HG03558 (cell line): ENCODE measurements around the gene EMC8.
"Not testable (repeated sequence)": the region's sequence is repeated elsewhere in the genome, so short reads cannot be mapped to it uniquely, and the experiment has no call there.

Experiments
- ATAC-seq: cut with Tn5 transposase; IDR thresholded peaks from one replicate; pipeline ENCODE4 v1.9.1; 2021; ENCODE audit warnings: moderate number of reproducible peaks; ENCODE audit not compliant: unreplicated experiment; ENCODE audit errors: extremely low read depth

EMC8 gene

GRCh38 chr16:85799497-85800320, at the start of gene EMC8, which contains the start of gene COX4I1:
Gene EMC8 (minus strand): TSS chr16:85799544. CDS start chr16:85799295, 249 bp downstream.
Gene COX4I1 (plus strand): TSS chr16:85799695. CDS start chr16:85801206, 1,511 bp downstream.
- peak; percentile 30 for ATAC-seq

- no peak for ATAC-seq
Observed at GRCh38 chr16:85848986-85849385, 49.6 kb upstream of the EMC8 start.

- no peak for ATAC-seq
Observed at GRCh38 chr16:85847681-85848601, 48.6 kb upstream of the EMC8 start.

GRCh38 chr16:85847036-85847435, 47.7 kb upstream of the EMC8 start:
- ATAC-seq = no peak

GRCh38 chr16:85846461-85846860, 47.1 kb upstream of the EMC8 start:
- no peak for ATAC-seq

GRCh38 chr16:85845266-85845665, 45.9 kb upstream of the EMC8 start:
- no peak for ATAC-seq

GRCh38 chr16:85844786-85845185, 45.4 kb upstream of the EMC8 start:
- no peak for ATAC-seq

GRCh38 chr16:85844169-85844481, 44.8 kb upstream of the EMC8 start:
- ATAC-seq = no peak

GRCh38 chr16:85843471-85844168, 44.3 kb upstream of the EMC8 start:
- ATAC-seq = no peak

GRCh38 chr16:85842848-85843247, 43.5 kb upstream of the EMC8 start:
- no peak for ATAC-seq

- ATAC-seq = no peak
Observed at GRCh38 chr16:85842435-85842834, 43.1 kb upstream of the EMC8 start.

GRCh38 chr16:85840801-85841200, 41.5 kb upstream of the EMC8 start:
- ATAC-seq = no peak

- ATAC-seq = no peak
Observed at GRCh38 chr16:85840395-85840794, 41.1 kb upstream of the EMC8 start.

- ATAC-seq = no peak
Observed at GRCh38 chr16:85839681-85840240, 40.4 kb upstream of the EMC8 start.

- ATAC-seq = no peak
Observed at GRCh38 chr16:85838876-85839585, 39.7 kb upstream of the EMC8 start.

- no peak for ATAC-seq
Observed at GRCh38 chr16:85838381-85838780, 39.0 kb upstream of the EMC8 start.

- ATAC-seq = not testable (repeated sequence)
Observed at GRCh38 chr16:85837654-85838053, 38.3 kb upstream of the EMC8 start.

- ATAC-seq = no peak
Observed at GRCh38 chr16:85836706-85837582, 37.6 kb upstream of the EMC8 start.
